ENCODE results near the gene ATP2A1.
"Not testable (repeated sequence)": the region's sequence is repeated elsewhere in the genome, so short reads cannot be mapped to it uniquely, and the experiment has no call there.

ATP2A1 gene

GRCh38 chr16:28924399-28924761, 46.1 kb downstream of the ATP2A1 start:
- Histone ChIP-seq H3K4me3 (ENCODE audit: insufficient read length, low read depth) (peak overlapping the region; percentile 41), H3K27me3 (ENCODE audit: insufficient read depth, insufficient read length) (no peaks in the 10 kb centered on the region), H3K36me3 (ENCODE audit: insufficient read depth, insufficient read length, low read length) (peaks cover 7% of the 10 kb centered on the region), H3K9me3 (ENCODE audit: insufficient read depth, low read length) (no peaks in the 10 kb centered on the region), H3K4me1 (ENCODE audit: insufficient read depth, insufficient read length) (peaks cover 11% of the 10 kb centered on the region), H3K9ac (ENCODE audit: insufficient read length, low read depth) (peak overlapping the region; percentile 80)
- TF ChIP-seq YY1 (IDR thresholded peaks at IDR 0.05; ENCODE audit: insufficient read depth, insufficient read length) (no peak), ZNF274 (IDR thresholded peaks at IDR 0.05; ENCODE audit: low read depth, low read length) (no peak), SUZ12 (IDR thresholded peaks at IDR 0.05; ENCODE audit: extremely low read depth, insufficient read depth, insufficient read length) (no peak)
- no peak for DNase-seq (ENCODE audit: low read depth, low spot score)

- TF ChIP-seq SUZ12 (IDR thresholded peaks at IDR 0.05; ENCODE audit: extremely low read depth, insufficient read depth, insufficient read length) (no peak), ZNF274 (IDR thresholded peaks at IDR 0.05; ENCODE audit: low read depth, low read length) (no peak), YY1 (IDR thresholded peaks at IDR 0.05; ENCODE audit: insufficient read depth, insufficient read length) (no peak)
- peak; percentile 87 for DNase-seq (ENCODE audit: low read depth, low spot score)
- Histone ChIP-seq H3K9ac (ENCODE audit: insufficient read length, low read depth) (peak within 1 kb of the TSS; percentile 87), H3K4me1 (ENCODE audit: insufficient read depth, insufficient read length) (peaks cover 9% of the 10 kb centered on the region), H3K9me3 (ENCODE audit: insufficient read depth, low read length) (no peaks in the 10 kb centered on the region), H3K27me3 (ENCODE audit: insufficient read depth, insufficient read length) (no peaks in the 10 kb centered on the region), H3K36me3 (ENCODE audit: insufficient read depth, insufficient read length, low read length) (peaks cover 4% of the 10 kb centered on the region), H3K4me3 (ENCODE audit: insufficient read length, low read depth) (peak within 1 kb of the TSS; percentile 41)
Observed at GRCh38 chr16:28924762-28925385, 46.6 kb downstream of the ATP2A1 start, which contains the start of gene RABEP2. TSS of gene RABEP2 (minus strand) at chr16:28925238. CDS start at chr16:28925163, 75 bp downstream.

- H3K36me3 ChIP-seq (ENCODE audit: insufficient read depth, insufficient read length, low read length): peaks cover 4% of the 10 kb centered on the region
- H3K9ac ChIP-seq (ENCODE audit: insufficient read length, low read depth): peak overlapping the region; percentile 87
- H3K4me3 ChIP-seq (ENCODE audit: insufficient read length, low read depth): peak overlapping the region; percentile 41
- TF ChIP-seq ZNF274 (IDR thresholded peaks at IDR 0.05; ENCODE audit: low read depth, low read length) (no peak), YY1 (IDR thresholded peaks at IDR 0.05; ENCODE audit: insufficient read depth, insufficient read length) (peak; percentile 44)
- no peaks in the 10 kb centered on the region for H3K27me3 ChIP-seq (ENCODE audit: insufficient read depth, insufficient read length)
- peak; percentile 58 for DNase-seq (ENCODE audit: low read depth, low spot score)
- peaks cover 9% of the 10 kb centered on the region for H3K4me1 ChIP-seq (ENCODE audit: insufficient read depth, insufficient read length)
- H3K9me3 ChIP-seq (ENCODE audit: insufficient read depth, low read length): no peaks in the 10 kb centered on the region
Observed at GRCh38 chr16:28925386-28926228, 47.3 kb downstream of the ATP2A1 start.

- H3K4me1 ChIP-seq (ENCODE audit: insufficient read depth, insufficient read length); H3K9me3 ChIP-seq (ENCODE audit: insufficient read depth, low read length); H3K36me3 ChIP-seq (ENCODE audit: insufficient read depth, insufficient read length, low read length); DNase-seq (ENCODE audit: low read depth, low spot score); H3K27me3 ChIP-seq (ENCODE audit: insufficient read depth, insufficient read length); H3K9ac ChIP-seq (ENCODE audit: insufficient read length, low read depth): not testable (repeated sequence)
- peak overlapping the region; percentile 41 for H3K4me3 ChIP-seq (ENCODE audit: insufficient read length, low read depth)
Observed at GRCh38 chr16:28926284-28926683, 48.0 kb downstream of the ATP2A1 start.

- TF ChIP-seq SUZ12 (IDR thresholded peaks at IDR 0.05; ENCODE audit: extremely low read depth, insufficient read depth, insufficient read length) (no peak), ZNF274 (IDR thresholded peaks at IDR 0.05; ENCODE audit: low read depth, low read length) (no peak), YY1 (IDR thresholded peaks at IDR 0.05; ENCODE audit: insufficient read depth, insufficient read length) (no peak)
- no peak overlapping the region for H3K4me3 ChIP-seq (ENCODE audit: insufficient read length, low read depth)
- H3K4me1 ChIP-seq (ENCODE audit: insufficient read depth, insufficient read length): peaks cover 11% of the 10 kb centered on the region
- no peak for DNase-seq (ENCODE audit: low read depth, low spot score)
- no peaks in the 10 kb centered on the region for H3K27me3 ChIP-seq (ENCODE audit: insufficient read depth, insufficient read length)
- H3K9ac ChIP-seq (ENCODE audit: insufficient read length, low read depth): no peak overlapping the region
- H3K9me3 ChIP-seq (ENCODE audit: insufficient read depth, low read length): no peaks in the 10 kb centered on the region
- H3K36me3 ChIP-seq (ENCODE audit: insufficient read depth, insufficient read length, low read length): no peaks in the 10 kb centered on the region
Observed at GRCh38 chr16:28927815-28928214, 49.5 kb downstream of the ATP2A1 start.

GRCh38 chr16:28930203-28930602, 51.9 kb downstream of the ATP2A1 start:
- TF ChIP-seq YY1 (IDR thresholded peaks at IDR 0.05; ENCODE audit: insufficient read depth, insufficient read length) (no peak), ZNF274 (IDR thresholded peaks at IDR 0.05; ENCODE audit: low read depth, low read length) (no peak), SUZ12 (IDR thresholded peaks at IDR 0.05; ENCODE audit: extremely low read depth, insufficient read depth, insufficient read length) (no peak)
- no peaks in the 10 kb centered on the region for H3K27me3 ChIP-seq (ENCODE audit: insufficient read depth, insufficient read length)
- no peaks in the 10 kb centered on the region for H3K9me3 ChIP-seq (ENCODE audit: insufficient read depth, low read length)
- no peak overlapping the region for H3K9ac ChIP-seq (ENCODE audit: insufficient read length, low read depth)
- H3K36me3 ChIP-seq (ENCODE audit: insufficient read depth, insufficient read length, low read length): no peaks in the 10 kb centered on the region
- H3K4me1 ChIP-seq (ENCODE audit: insufficient read depth, insufficient read length): peaks cover 4% of the 10 kb centered on the region
- no peak for DNase-seq (ENCODE audit: low read depth, low spot score)
- H3K4me3 ChIP-seq (ENCODE audit: insufficient read length, low read depth): no peak overlapping the region

GRCh38 chr16:28930652-28931051, 52.4 kb downstream of the ATP2A1 start:
- no peaks in the 10 kb centered on the region for H3K36me3 ChIP-seq (ENCODE audit: insufficient read depth, insufficient read length, low read length)
- no peaks in the 10 kb centered on the region for H3K9me3 ChIP-seq (ENCODE audit: insufficient read depth, low read length)
- no peaks in the 10 kb centered on the region for H3K27me3 ChIP-seq (ENCODE audit: insufficient read depth, insufficient read length)
- no peak for DNase-seq (ENCODE audit: low read depth, low spot score)
- no peak overlapping the region for H3K4me3 ChIP-seq (ENCODE audit: insufficient read length, low read depth)
- H3K4me1 ChIP-seq (ENCODE audit: insufficient read depth, insufficient read length): peaks cover 4% of the 10 kb centered on the region
- H3K9ac ChIP-seq (ENCODE audit: insufficient read length, low read depth): no peak overlapping the region
- TF ChIP-seq YY1 (IDR thresholded peaks at IDR 0.05; ENCODE audit: insufficient read depth, insufficient read length) (no peak), ZNF274 (IDR thresholded peaks at IDR 0.05; ENCODE audit: low read depth, low read length) (no peak), SUZ12 (IDR thresholded peaks at IDR 0.05; ENCODE audit: extremely low read depth, insufficient read depth, insufficient read length) (no peak)

All from NT2/D1 (cell line).